Effector memory CD8-positive, alpha-beta T cell (primary cell): ENCODE data around the gene CNPY2.
A peak's percentile ranks its signal among the peaks of the same experiment; 100 is the strongest.
"Not testable (repeated sequence)": the region's sequence is repeated elsewhere in the genome, so short reads cannot be mapped to it uniquely, and the experiment has no call there.

Experiments used
- ATAC-seq: fragments of 150-1000 bp; cut with Tn5 transposase; replicated peaks from 2 replicates; pipeline ENCODE4 v1.10.0; 2021; ENCODE audit warnings: mild to moderate bottlenecking, moderate library complexity
- DNase-seq, 3 experiments: peaks; one replicate each; pipeline ENCODE4 v3.0.0; 2021
- H3K27ac Mint-ChIP-seq, 2 donors: one replicate each; pipeline ENCODE4 v1.8.0; 2022; ENCODE audit warnings: mild to moderate bottlenecking in 2 of 2, mixed read lengths in 2 of 2, moderate library complexity in 2 of 2
- H3K27me3 Mint-ChIP-seq, 2 donors: one replicate each; pipeline ENCODE4 v1.8.0; 2022; ENCODE audit warnings: mixed read lengths in 2 of 2
- H3K36me3 Mint-ChIP-seq: one replicate; pipeline ENCODE4 v1.8.0; 2022; ENCODE audit warnings: mild to moderate bottlenecking, moderate library complexity, mixed read lengths; ENCODE audit not compliant: insufficient read depth
- H3K4me1 Mint-ChIP-seq, 2 donors: one replicate each; pipeline ENCODE4 v1.8.0; 2022; ENCODE audit warnings: low read depth in 2 of 2, mixed read lengths in 2 of 2
- H3K4me3 Mint-ChIP-seq, 2 donors: one replicate each; pipeline ENCODE4 v1.8.0; 2022; ENCODE audit warnings: mild to moderate bottlenecking in 2 of 2, mixed read lengths in 2 of 2, moderate library complexity in 2 of 2
- H3K9me3 Mint-ChIP-seq, 2 donors: one replicate each; pipeline ENCODE4 v1.8.0; 2022; ENCODE audit warnings: mixed read lengths in 2 of 2

The CNPY2 gene

GRCh38 chr12:56299853-56300643 lies 15.7 kb downstream of the CNPY2 start, which contains the start of gene CS:
CS (minus strand) TSS chr12:56300330; CDS start chr12:56300201, 129 bp downstream.
- Mint-ChIP-seq H3K36me3 (peaks cover 40% of the 10 kb centered on the region), H3K4me1 (peaks cover 30 to 52% of the 10 kb centered on the region in 2 donors), H3K4me3 (peak within 1 kb of the TSS; percentile 95 to 97), H3K9me3 (no peaks in the 10 kb centered on the region), H3K27ac (peak within 1 kb of the TSS; percentile 97), H3K27me3 (no peaks in the 10 kb centered on the region)
- peak; percentile 92 for ATAC-seq
- DNase-seq = peak; percentile 97 to 99 (median 98)

DNA sequence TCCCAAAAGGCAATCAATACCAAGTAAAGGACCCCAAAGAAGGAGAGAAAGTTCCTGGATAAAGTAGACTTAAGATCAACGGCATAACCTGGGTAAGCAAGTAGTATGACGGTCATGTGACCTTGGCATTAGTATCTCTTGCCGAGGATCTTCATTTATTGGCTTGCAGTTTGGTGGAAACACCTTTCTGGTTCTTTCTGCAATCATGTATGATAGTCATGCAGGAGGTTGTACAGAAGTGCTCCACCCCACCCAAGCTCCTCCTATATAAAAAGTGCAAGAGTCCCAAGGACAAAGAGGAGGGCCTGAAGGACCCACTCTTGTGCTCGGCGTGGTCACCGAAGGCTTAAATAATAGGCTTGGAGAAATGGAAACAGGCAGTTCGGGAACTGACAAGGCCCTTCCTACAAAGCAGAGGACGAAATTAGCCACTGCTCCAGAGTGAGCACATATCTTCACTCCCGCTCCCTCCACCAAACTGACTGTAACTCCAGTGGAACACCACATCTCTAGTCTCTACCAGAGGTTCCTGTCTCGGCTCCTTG lies 16.4 kb downstream of the CNPY2 start:
- no peak for ATAC-seq
- peak overlapping the region; percentile 97 for H3K27ac Mint-ChIP-seq
- DNase-seq = no peak
- peaks cover 42% of the 10 kb centered on the region for H3K36me3 Mint-ChIP-seq
- no peaks in the 10 kb centered on the region for H3K27me3 Mint-ChIP-seq
- peaks cover 31 to 52% of the 10 kb centered on the region in 2 donors for H3K4me1 Mint-ChIP-seq
- H3K9me3 Mint-ChIP-seq = no peaks in the 10 kb centered on the region
- peak overlapping the region; percentile 95 to 97 for H3K4me3 Mint-ChIP-seq

DNA sequence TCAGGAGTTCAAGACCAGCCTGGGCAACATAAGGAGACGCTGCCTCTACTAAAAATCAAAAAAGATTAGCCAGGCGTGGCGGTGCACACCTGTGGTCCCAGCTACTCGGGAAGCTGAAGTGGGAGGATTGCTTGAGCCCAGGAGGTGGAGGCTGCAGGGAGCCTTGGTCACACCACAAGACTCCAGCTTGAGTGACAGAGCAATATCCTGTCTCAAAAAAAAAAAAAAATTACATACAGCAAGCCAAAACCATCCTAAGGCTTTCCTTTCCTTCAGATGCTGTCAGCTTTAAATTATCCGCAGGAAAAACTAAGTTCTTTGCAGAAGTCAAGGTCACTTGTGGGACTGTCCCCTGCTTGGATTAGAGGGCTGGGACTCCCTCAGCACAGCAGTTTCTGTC lies 17.0 kb downstream of the CNPY2 start:
- Mint-ChIP-seq H3K4me3 (peak overlapping the region; percentile 95 to 97), H3K27me3 (no peaks in the 10 kb centered on the region), H3K4me1 (peaks cover 34 to 52% of the 10 kb centered on the region in 2 donors), H3K27ac (peak overlapping the region; percentile 41 to 97), H3K36me3 (peaks cover 43% of the 10 kb centered on the region), H3K9me3 (no peaks in the 10 kb centered on the region)
- DNase-seq (no peak), ATAC-seq (no peak)

GRCh38 chr12:56297400-56297799 lies 18.4 kb downstream of the CNPY2 start:
- Mint-ChIP-seq H3K4me3 (peak overlapping the region; percentile 25 to 41), H3K36me3 (peaks cover 51% of the 10 kb centered on the region), H3K27ac (peak overlapping the region in 1 of 2 donors; percentile 54), H3K4me1 (peaks cover 34 to 56% of the 10 kb centered on the region in 2 donors), H3K27me3 (no peaks in the 10 kb centered on the region), H3K9me3 (no peaks in the 10 kb centered on the region)
- DNase-seq (no peak), ATAC-seq (no peak)

GRCh38 chr12:56296295-56296694 lies 19.5 kb downstream of the CNPY2 start:
- no peak for DNase-seq
- no peaks in the 10 kb centered on the region for H3K9me3 Mint-ChIP-seq
- H3K4me1 Mint-ChIP-seq = peaks cover 35 to 54% of the 10 kb centered on the region in 2 donors
- peak overlapping the region in 1 of 2 donors; percentile 8 for H3K4me3 Mint-ChIP-seq
- no peak for ATAC-seq
- no peaks in the 10 kb centered on the region for H3K27me3 Mint-ChIP-seq
- H3K36me3 Mint-ChIP-seq = peaks cover 56% of the 10 kb centered on the region
- no peak overlapping the region for H3K27ac Mint-ChIP-seq

GRCh38 chr12:56293795-56294194 lies 22.0 kb downstream of the CNPY2 start:
- H3K4me1 Mint-ChIP-seq = peaks cover 31 to 34% of the 10 kb centered on the region in 2 donors
- no peaks in the 10 kb centered on the region for H3K9me3 Mint-ChIP-seq
- ATAC-seq = no peak

GRCh38 chr12:56288705-56289387 lies 26.9 kb downstream of the CNPY2 start:
- Mint-ChIP-seq H3K4me3 (no peak overlapping the region), H3K27ac (no peak overlapping the region), H3K27me3 (no peaks in the 10 kb centered on the region), H3K4me1 (peaks cover 11 to 19% of the 10 kb centered on the region in 2 donors), H3K36me3 (peaks cover 77% of the 10 kb centered on the region), H3K9me3 (no peaks in the 10 kb centered on the region)
- DNase-seq (no peak), ATAC-seq (no peak)

More at GRCh38 chr12:56293795-56294194, 22.0 kb downstream of the CNPY2 start:
- no peaks in the 10 kb centered on the region for H3K27me3 Mint-ChIP-seq
- peak overlapping the region; percentile 15 to 25 for H3K27ac Mint-ChIP-seq
- H3K36me3 Mint-ChIP-seq = peaks cover 60% of the 10 kb centered on the region
- DNase-seq = no peak
- no peak overlapping the region for H3K4me3 Mint-ChIP-seq

DNA sequence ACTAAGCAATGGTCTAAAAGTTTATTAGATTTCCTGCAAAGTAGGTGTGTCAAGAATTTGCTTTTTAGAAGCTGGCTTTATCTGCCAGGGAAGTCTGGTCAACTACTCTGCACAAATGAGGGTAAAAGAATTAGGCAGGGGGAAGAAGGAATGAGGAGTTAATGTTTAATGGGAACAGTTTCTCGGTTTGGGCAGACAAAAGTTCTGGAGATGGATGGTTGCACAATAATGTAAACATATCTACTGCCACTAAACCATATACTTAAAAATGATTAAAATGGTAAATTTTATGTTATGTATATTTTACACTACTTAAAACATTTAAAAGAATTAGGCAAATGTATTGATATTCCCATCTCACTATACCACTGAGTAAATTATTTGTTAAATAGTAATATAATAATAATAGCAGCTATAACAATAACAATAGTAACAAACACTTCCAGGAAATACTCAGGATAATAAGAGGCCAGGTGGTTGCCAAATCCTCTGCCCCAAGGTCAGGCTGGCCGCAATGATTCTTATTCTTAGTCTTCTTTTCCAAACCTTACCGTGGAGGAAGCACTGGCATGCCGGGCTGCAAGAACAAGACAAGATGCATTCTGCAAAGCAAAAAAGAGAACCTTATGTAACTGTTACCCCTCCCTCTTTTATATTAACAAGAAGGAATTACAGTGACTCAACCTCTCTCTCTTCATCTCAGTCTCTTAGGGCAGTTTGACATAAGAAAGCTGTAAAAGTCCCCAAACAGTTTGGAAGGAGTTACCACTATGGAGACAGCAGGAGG lies 29.6 kb downstream of the CNPY2 start:
- DNase-seq (no peak), ATAC-seq (no peak)
- no peak overlapping the region for H3K4me3 Mint-ChIP-seq
- peaks cover 5 to 10% of the 10 kb centered on the region in 2 donors for H3K4me1 Mint-ChIP-seq
- peaks cover 81% of the 10 kb centered on the region for H3K36me3 Mint-ChIP-seq
- H3K27ac Mint-ChIP-seq = peak overlapping the region in 1 of 2 donors; percentile 79
- no peaks in the 10 kb centered on the region for H3K27me3 Mint-ChIP-seq
- no peaks in the 10 kb centered on the region for H3K9me3 Mint-ChIP-seq

DNA sequence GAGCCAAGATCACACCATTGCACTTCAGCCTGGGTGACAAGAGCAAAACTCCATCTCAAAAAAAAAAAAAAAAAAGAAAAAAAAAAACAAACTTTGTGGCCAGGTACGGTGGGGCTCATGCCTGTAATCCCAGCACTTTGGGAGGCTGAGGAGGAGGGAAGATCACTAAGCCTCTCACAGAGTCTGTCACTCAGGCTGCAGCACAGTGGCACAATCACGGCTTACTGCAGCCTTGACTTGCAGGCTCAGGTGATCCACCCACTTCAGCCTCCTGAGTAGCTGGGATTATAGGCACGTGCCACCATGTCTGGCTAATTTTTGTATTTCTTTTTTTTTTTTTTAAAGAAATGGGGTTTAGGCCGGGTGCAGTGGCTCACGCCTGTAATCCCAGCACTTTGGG lies 31.5 kb downstream of the CNPY2 start:
- not testable (repeated sequence) for DNase-seq, H3K4me1 Mint-ChIP-seq
- peaks cover 80% of the 10 kb centered on the region for H3K36me3 Mint-ChIP-seq

DNA sequence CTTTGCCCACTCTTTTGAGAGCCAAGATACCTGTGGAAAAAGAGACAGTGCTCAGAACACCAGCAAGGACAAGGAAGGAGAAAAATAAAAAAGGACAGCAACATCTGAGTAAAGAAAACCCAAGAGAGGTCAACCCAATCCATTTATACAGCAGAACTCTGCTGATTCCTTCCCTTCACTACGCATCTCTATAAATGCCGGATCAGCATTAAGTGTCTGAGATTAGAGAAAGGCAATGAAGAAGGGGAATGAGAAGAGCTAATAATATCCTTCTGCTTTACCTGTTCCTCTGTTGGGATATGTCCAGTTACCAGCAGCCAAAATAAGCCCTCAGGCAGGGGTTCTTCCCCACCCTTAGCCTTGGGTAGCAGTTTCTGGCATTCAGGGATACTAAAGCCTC lies 33.2 kb downstream of the CNPY2 start:
- Mint-ChIP-seq H3K36me3 (peaks cover 83% of the 10 kb centered on the region), H3K9me3 (no peaks in the 10 kb centered on the region), H3K4me1 (peaks cover 0 to 8% of the 10 kb centered on the region in 2 donors), H3K4me3 (no peak overlapping the region), H3K27me3 (no peaks in the 10 kb centered on the region), H3K27ac (peak overlapping the region; percentile 50 to 82)
- ATAC-seq = no peak
- no peak for DNase-seq

More for the DNA sequence above, 31.5 kb downstream of the CNPY2 start:
- H3K27ac Mint-ChIP-seq = peak overlapping the region in 1 of 2 donors; percentile 82
- not testable (repeated sequence) for H3K27me3 Mint-ChIP-seq, H3K9me3 Mint-ChIP-seq, H3K4me3 Mint-ChIP-seq, ATAC-seq

DNA sequence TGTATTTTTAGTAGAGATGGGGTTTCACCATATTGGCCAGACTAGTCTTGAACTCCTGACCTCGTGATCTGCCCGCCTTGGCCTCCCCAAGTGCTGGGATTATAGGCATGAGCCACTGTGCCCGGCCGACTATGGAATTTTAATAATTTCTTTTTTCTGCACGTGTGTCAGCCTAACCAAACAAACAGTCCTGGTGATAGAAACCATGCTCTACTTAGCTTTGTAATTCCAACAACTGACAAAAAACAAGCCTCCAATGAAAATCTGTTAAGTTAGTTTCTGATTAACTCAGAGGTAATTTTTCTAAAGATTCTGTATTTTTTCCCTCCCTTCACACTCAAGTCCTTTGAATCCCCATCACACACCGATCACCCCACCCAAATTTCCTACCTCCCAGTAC lies 33.8 kb downstream of the CNPY2 start:
- Mint-ChIP-seq H3K9me3 (no peaks in the 10 kb centered on the region), H3K27ac (peak overlapping the region in 1 of 2 donors; percentile 50), H3K4me1 (peaks cover 0 to 8% of the 10 kb centered on the region in 2 donors), H3K27me3 (no peaks in the 10 kb centered on the region), H3K36me3 (peaks cover 84% of the 10 kb centered on the region), H3K4me3 (no peak overlapping the region)
- DNase-seq = no peak
- no peak for ATAC-seq

GRCh38 chr12:56280849-56281248 lies 34.9 kb downstream of the CNPY2 start:
- Mint-ChIP-seq H3K4me1 (peaks cover 0 to 1% of the 10 kb centered on the region in 2 donors), H3K27me3 (no peaks in the 10 kb centered on the region), H3K9me3 (no peaks in the 10 kb centered on the region), H3K4me3 (no peak overlapping the region), H3K36me3 (peaks cover 90% of the 10 kb centered on the region), H3K27ac (peak overlapping the region; percentile 19 to 50)
- DNase-seq (no peak), ATAC-seq (no peak)

DNA sequence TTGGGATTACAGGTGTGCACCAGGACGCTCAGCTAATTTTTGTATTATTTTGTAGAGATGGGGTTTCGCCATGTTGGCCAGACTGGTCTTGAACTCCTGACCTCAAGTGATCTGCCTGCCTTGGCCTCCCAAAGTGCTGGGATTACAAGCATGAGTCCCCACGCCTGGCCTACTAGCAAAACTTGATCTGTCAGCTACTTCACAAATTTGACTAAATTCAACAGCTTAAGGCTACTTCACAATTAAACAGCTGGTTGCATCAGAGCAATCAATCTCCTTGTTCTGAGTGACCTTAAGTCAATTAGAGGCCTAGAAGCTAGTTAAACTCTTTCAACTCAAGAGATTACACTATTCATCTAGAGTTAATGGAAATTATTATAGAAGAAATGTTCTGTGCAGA lies 36.9 kb downstream of the CNPY2 start:
- DNase-seq (no peak), ATAC-seq (no peak)
- H3K36me3 Mint-ChIP-seq = peaks cover 90% of the 10 kb centered on the region
- H3K27me3 Mint-ChIP-seq = no peaks in the 10 kb centered on the region
- H3K4me1 Mint-ChIP-seq = no peaks in the 10 kb centered on the region
- no peak overlapping the region for H3K27ac Mint-ChIP-seq
- H3K4me3 Mint-ChIP-seq = no peak overlapping the region
- H3K9me3 Mint-ChIP-seq = no peaks in the 10 kb centered on the region
